ENCODE measurements around the gene NUCB2. TPM values are rescaled to one million over a fixed set of nuclear protein-coding genes. Genes with fewer than 3 reads are reported as not detected.

Gene NUCB2
- total and polyA plus RNA-seq, 2 of the 13 experiments (the other 11 are each of a cell fraction or from before 2014, with no cell fraction given), result 54.2 to 82.4 TPM

GRCh38 chr11:17275400-17276235, 921 bp upstream of the NUCB2 start (continued):
- TF ChIP-seq, protein P1, sequence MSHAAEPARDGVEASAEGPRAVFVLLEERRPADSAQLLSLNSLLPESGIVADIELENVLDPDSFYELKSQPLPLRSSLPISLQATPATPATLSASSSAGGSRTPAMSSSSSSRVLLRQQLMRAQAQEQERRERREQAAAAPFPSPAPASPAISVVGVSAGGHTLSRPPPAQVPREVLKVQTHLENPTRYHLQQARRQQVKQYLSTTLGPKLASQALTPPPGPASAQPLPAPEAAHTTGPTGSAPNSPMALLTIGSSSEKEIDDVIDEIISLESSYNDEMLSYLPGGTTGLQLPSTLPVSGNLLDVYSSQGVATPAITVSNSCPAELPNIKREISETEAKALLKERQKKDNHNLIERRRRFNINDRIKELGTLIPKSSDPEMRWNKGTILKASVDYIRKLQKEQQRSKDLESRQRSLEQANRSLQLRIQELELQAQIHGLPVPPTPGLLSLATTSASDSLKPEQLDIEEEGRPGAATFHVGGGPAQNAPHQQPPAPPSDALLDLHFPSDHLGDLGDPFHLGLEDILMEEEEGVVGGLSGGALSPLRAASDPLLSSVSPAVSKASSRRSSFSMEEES (CRISPR knock-in tag; IDR thresholded peaks at IDR 0.05), result no peak
- no peak for TF ChIP-seq AGO1 (IDR thresholded peaks at IDR 0.05; ENCODE audit: low read depth, low read length, poor library complexity, severe bottlenecking)
- TF ChIP-seq ZNF138 (CRISPR knock-in tag; IDR thresholded peaks at IDR 0.05; ENCODE audit: low read depth), result no peak
- no peak for TF ChIP-seq SOX13 (IDR thresholded peaks at IDR 0.05)
- 0 out of 4 replicates have a peak, but pooled peaks of 1 of the 2 experiments have one; percentile 14 for TF ChIP-seq SOX13 (CRISPR knock-in tag; conservative IDR thresholded peaks at IDR 0.05 in 1 of 2, IDR thresholded peaks at IDR 0.05 in 1 of 2)
- TF ChIP-seq ZNF713 (CRISPR knock-in tag; IDR thresholded peaks at IDR 0.05), result no peak
- TF ChIP-seq, protein P2, sequence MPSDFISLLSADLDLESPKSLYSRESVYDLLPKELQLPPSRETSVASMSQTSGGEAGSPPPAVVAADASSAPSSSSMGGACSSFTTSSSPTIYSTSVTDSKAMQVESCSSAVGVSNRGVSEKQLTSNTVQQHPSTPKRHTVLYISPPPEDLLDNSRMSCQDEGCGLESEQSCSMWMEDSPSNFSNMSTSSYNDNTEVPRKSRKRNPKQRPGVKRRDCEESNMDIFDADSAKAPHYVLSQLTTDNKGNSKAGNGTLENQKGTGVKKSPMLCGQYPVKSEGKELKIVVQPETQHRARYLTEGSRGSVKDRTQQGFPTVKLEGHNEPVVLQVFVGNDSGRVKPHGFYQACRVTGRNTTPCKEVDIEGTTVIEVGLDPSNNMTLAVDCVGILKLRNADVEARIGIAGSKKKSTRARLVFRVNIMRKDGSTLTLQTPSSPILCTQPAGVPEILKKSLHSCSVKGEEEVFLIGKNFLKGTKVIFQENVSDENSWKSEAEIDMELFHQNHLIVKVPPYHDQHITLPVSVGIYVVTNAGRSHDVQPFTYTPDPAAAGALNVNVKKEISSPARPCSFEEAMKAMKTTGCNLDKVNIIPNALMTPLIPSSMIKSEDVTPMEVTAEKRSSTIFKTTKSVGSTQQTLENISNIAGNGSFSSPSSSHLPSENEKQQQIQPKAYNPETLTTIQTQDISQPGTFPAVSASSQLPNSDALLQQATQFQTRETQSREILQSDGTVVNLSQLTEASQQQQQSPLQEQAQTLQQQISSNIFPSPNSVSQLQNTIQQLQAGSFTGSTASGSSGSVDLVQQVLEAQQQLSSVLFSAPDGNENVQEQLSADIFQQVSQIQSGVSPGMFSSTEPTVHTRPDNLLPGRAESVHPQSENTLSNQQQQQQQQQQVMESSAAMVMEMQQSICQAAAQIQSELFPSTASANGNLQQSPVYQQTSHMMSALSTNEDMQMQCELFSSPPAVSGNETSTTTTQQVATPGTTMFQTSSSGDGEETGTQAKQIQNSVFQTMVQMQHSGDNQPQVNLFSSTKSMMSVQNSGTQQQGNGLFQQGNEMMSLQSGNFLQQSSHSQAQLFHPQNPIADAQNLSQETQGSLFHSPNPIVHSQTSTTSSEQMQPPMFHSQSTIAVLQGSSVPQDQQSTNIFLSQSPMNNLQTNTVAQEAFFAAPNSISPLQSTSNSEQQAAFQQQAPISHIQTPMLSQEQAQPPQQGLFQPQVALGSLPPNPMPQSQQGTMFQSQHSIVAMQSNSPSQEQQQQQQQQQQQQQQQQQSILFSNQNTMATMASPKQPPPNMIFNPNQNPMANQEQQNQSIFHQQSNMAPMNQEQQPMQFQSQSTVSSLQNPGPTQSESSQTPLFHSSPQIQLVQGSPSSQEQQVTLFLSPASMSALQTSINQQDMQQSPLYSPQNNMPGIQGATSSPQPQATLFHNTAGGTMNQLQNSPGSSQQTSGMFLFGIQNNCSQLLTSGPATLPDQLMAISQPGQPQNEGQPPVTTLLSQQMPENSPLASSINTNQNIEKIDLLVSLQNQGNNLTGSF (CRISPR knock-in tag; IDR thresholded peaks at IDR 0.05), result no peak
- peak; percentile 35; the same call in 1 of the 2 replicates for TF ChIP-seq ZMYM2 (CRISPR knock-in tag; IDR thresholded peaks at IDR 0.05)
- TF ChIP-seq CBFB (CRISPR knock-in tag; IDR thresholded peaks at IDR 0.05), result no peak
- TF ChIP-seq, protein P3, sequence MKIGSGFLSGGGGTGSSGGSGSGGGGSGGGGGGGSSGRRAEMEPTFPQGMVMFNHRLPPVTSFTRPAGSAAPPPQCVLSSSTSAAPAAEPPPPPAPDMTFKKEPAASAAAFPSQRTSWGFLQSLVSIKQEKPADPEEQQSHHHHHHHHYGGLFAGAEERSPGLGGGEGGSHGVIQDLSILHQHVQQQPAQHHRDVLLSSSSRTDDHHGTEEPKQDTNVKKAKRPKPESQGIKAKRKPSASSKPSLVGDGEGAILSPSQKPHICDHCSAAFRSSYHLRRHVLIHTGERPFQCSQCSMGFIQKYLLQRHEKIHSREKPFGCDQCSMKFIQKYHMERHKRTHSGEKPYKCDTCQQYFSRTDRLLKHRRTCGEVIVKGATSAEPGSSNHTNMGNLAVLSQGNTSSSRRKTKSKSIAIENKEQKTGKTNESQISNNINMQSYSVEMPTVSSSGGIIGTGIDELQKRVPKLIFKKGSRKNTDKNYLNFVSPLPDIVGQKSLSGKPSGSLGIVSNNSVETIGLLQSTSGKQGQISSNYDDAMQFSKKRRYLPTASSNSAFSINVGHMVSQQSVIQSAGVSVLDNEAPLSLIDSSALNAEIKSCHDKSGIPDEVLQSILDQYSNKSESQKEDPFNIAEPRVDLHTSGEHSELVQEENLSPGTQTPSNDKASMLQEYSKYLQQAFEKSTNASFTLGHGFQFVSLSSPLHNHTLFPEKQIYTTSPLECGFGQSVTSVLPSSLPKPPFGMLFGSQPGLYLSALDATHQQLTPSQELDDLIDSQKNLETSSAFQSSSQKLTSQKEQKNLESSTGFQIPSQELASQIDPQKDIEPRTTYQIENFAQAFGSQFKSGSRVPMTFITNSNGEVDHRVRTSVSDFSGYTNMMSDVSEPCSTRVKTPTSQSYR (CRISPR knock-in tag; IDR thresholded peaks at IDR 0.05; ENCODE audit: borderline replicate concordance), result no peak
- TF ChIP-seq ZFY (CRISPR knock-in tag; IDR thresholded peaks at IDR 0.05), result no peak
- TF ChIP-seq MAF1 (CRISPR knock-in tag; IDR thresholded peaks at IDR 0.05; ENCODE audit: borderline replicate concordance), result no peak
- no peak for TF ChIP-seq ISL2 (CRISPR knock-in tag; IDR thresholded peaks at IDR 0.05)
- TF ChIP-seq, protein P4, sequence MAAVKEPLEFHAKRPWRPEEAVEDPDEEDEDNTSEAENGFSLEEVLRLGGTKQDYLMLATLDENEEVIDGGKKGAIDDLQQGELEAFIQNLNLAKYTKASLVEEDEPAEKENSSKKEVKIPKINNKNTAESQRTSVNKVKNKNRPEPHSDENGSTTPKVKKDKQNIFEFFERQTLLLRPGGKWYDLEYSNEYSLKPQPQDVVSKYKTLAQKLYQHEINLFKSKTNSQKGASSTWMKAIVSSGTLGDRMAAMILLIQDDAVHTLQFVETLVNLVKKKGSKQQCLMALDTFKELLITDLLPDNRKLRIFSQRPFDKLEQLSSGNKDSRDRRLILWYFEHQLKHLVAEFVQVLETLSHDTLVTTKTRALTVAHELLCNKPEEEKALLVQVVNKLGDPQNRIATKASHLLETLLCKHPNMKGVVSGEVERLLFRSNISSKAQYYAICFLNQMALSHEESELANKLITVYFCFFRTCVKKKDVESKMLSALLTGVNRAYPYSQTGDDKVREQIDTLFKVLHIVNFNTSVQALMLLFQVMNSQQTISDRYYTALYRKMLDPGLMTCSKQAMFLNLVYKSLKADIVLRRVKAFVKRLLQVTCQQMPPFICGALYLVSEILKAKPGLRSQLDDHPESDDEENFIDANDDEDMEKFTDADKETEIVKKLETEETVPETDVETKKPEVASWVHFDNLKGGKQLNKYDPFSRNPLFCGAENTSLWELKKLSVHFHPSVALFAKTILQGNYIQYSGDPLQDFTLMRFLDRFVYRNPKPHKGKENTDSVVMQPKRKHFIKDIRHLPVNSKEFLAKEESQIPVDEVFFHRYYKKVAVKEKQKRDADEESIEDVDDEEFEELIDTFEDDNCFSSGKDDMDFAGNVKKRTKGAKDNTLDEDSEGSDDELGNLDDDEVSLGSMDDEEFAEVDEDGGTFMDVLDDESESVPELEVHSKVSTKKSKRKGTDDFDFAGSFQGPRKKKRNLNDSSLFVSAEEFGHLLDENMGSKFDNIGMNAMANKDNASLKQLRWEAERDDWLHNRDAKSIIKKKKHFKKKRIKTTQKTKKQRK (IDR thresholded peaks at IDR 0.05; ENCODE audit: low read length), result no peak
- peak; percentile 53; the same call in 1 of the 2 replicates for TF ChIP-seq ZNF7 (CRISPR knock-in tag; IDR thresholded peaks at IDR 0.05)
